IPS-18c (cell line): ENCODE results near the gene KRTAP1-4.

Experiments
- H3K4me3 ChIP-seq: 2 replicates; pipeline ENCODE4 v1.7.0; 2013; ENCODE audit warnings: low read depth, mild to moderate bottlenecking, low read length, moderate library complexity; ENCODE audit not compliant: insufficient read depth
- H3K9me3 ChIP-seq: one replicate; pipeline ENCODE4 v1.6.1; 2013; ENCODE audit warnings: mild to moderate bottlenecking, low read length, moderate library complexity; ENCODE audit not compliant: control insufficient read depth, insufficient read depth

The KRTAP1-4 gene

DNA sequence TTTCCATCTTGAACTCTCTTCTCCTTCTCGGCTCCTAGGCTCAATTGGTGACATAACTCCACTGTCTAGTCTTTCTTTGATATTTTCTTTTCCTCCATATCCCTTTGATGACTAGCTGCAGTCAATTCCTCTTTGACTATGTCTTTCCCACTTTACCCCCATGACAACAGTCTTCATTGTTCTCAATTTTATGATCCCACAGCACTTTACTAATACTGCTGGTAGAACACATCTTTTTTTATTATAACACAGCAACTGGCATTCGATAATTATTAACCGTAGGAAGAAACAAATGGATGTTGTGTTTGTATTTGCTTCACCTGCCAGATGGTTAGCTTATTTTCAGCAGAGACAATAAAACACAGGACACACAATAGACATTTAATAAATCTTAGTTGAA is 37.3 kb downstream of the KRTAP1-4 start:
- Histone ChIP-seq H3K4me3 (no peak overlapping the region), H3K9me3 (no peaks in the 10 kb centered on the region)

DNA sequence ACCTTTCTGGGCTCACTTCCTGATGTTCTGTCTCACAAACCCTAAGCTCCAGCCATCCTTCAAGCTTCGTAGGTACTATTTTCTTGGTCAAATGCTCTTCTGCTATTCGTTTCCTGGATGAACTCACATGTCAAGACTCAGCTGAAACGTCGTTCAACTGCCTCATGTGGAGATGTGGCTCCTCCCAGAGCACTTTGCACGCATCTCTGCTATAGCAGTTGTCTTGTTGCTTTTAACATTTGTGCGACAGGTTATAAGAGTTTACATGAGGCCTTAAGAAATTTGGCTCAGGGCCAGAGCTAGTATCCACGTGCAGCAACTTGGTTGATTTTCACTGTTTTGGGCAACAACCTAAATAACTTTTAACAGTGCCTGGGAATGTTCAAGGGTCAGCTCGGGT is 43.1 kb downstream of the KRTAP1-4 start:
- Histone ChIP-seq H3K9me3 (no peaks in the 10 kb centered on the region), H3K4me3 (no peak overlapping the region)

DNA sequence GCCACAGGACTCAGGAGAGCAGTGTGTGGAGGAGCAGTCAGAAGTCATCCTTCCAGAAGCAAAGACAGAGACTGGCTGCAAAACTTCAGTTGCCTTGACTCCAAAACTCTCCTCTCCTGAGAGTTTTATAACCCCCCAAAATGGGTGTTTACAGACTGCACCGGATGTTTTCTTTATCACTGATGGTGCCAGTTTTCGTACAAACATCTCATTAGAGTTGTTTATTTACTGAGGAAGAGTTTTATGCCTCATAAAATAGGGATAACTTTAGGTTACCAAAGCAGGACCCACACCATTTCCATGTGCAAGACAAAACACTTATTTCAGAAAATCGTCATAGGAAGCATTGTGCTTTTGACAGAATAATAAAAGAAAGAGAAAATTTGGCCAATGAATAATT is 45.8 kb downstream of the KRTAP1-4 start, which contains the start of gene KRT40:
TSS of gene KRT40 (minus strand) at position 101 of the 400 bp plus-strand sequence. CDS start at position 48, 53 bp downstream.
- Histone ChIP-seq H3K4me3 (no peak within 1 kb of the TSS), H3K9me3 (no peaks in the 10 kb centered on the region)

DNA sequence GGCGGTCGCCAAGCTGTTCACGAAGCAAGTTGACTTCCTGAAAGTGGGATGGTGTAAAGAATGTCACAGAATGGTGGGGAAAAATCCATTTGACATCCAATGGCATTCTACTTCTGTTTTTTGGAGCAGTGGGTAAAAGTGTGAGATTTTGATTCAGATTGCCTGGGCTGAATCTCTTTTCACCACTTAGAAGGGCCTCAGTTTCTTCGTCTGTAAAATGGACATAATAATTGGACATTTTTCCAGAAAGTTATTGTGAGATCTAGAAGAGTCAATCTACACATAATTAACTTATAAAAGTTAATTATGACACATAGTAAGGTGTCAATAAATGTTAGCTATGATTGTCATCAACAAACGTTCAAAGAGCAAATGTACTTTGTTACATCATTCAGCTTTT is 48.9 kb downstream of the KRTAP1-4 start:
- Histone ChIP-seq H3K4me3 (no peak overlapping the region), H3K9me3 (no peaks in the 10 kb centered on the region)

DNA sequence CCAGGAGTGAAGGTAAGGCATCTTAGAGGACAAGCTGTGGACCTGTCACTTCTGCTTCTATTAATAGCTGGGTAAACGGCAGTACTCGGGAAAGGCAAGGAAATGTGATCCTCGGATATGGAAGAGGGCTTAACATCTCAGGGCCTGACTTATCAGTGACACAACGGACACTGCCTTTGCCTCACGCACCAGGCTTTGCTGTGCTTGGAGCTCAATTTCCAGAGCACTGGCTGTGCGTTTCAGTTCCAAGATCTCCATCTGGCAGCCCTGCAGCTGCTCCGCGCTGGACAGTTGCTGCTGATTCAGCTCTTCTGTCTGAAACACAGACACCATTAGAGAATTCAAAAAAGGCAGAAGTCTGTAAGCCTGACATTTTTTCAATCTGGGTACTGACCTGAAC is 49.4 kb downstream of the KRTAP1-4 start:
- no peak overlapping the region for H3K4me3 ChIP-seq
- H3K9me3 ChIP-seq, result no peaks in the 10 kb centered on the region

DNA sequence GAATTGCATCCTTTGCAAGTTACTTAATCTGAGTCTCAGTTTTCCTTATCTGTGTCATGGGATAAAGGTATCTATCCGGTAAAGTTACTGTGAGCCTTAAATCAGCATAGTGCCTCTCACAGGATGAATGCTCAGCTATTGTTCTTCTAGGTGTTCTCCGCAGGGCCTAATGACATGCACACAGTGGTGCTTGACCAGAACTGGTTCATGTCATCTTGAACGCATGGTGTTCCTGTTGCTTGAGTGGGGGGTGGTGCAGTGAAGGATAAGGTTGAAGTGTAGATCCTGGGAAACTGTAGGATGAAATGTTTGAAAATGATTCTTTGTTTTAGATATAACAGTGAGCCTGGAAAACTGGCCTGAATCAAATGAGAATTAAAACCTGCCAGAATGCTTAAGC is 49.9 kb downstream of the KRTAP1-4 start:
- H3K9me3 ChIP-seq, result no peaks in the 10 kb centered on the region

More for the DNA sequence above, 49.9 kb downstream of the KRTAP1-4 start:
- H3K4me3 ChIP-seq, result no peak overlapping the region
